ENCODE measurements around the gene BCL3.

- TF ChIP-seq CHD1 (IDR thresholded peaks at IDR 0.05; ENCODE audit: low read depth, low read length) (no peak), POLR2A (IDR thresholded peaks at IDR 0.05; ENCODE audit: low read depth, low read length) (no peak), CTCF (conservative IDR thresholded peaks at IDR 0.05; ENCODE audit: low read depth, low read length) (no peak), MAZ (IDR thresholded peaks at IDR 0.05; ENCODE audit: borderline replicate concordance, low read depth, low read length) (no peak), RCOR1 (IDR thresholded peaks at IDR 0.05; ENCODE audit: insufficient replicate concordance, low read length) (no peak), RAD21 (IDR thresholded peaks at IDR 0.05; ENCODE audit: low read length) (no peak), CEBPB (IDR thresholded peaks at IDR 0.05; ENCODE audit: low read depth, low read length) (no peak), ELK1 (IDR thresholded peaks at IDR 0.05; ENCODE audit: borderline replicate concordance, low read depth, low read length) (no peak), FOS (IDR thresholded peaks at IDR 0.05; ENCODE audit: low read depth, low read length) (no peak), USF2 (IDR thresholded peaks at IDR 0.05; ENCODE audit: low read depth, low read length) (no peak), SMC3 (IDR thresholded peaks at IDR 0.05; ENCODE audit: low read depth, low read length) (no peak), MAFK (IDR thresholded peaks at IDR 0.05; ENCODE audit: low read depth, low read length) (no peak), NFE2L2 (IDR thresholded peaks at IDR 0.05; ENCODE audit: low read depth, low read length) (no peak)
These were observed 37.5 kb downstream of the BCL3 start for GRCh38 chr19:44785993-44786392.
